Colonic mucosa (tissue), 4 donors: ENCODE results near the gene LRRC17. TPM values are rescaled to one million over a fixed set of nuclear protein-coding genes. Genes with fewer than 3 reads are reported as not detected.

Source experiments
- DNase-seq: peaks from one replicate; pipeline ENCODE4 v3.0.0-alpha.2; 2020
- H3K27ac ChIP-seq: fragments of 200-600 bp; one replicate; pipeline ENCODE4 v1.8.0; 2021
- H3K27me3 ChIP-seq: fragments of 200-600 bp; one replicate; pipeline ENCODE4 v1.8.0; 2021
- H3K36me3 ChIP-seq: fragments of 200-600 bp; one replicate; pipeline ENCODE4 v1.8.0; 2021
- H3K4me1 ChIP-seq: fragments of 200-600 bp; one replicate; pipeline ENCODE4 v1.8.0; 2021; ENCODE audit warnings: mild to moderate bottlenecking
- H3K4me3 ChIP-seq: fragments of 200-600 bp; one replicate; pipeline ENCODE4 v1.8.0; 2021
- H3K9ac ChIP-seq, 2 donors: one replicate each; pipeline ENCODE4 v1.7.0; 2013; ENCODE audit warnings: control low read depth in 2 of 2, low read depth in 2 of 2, low read length in 2 of 2
- H3K9me3 ChIP-seq: fragments of 200-600 bp; one replicate; pipeline ENCODE4 v1.8.0; 2021
- intact Hi-C: fragments of 100-400 bp; cut with DNase I; formaldehyde crosslinking; loops from one replicate; pipeline ENCODE4 v1.14.1; 2022
- total RNA-seq, 2 donors: library from RNA; stranded (reverse); fragmentation: NEBNext Ultra II Directional in 1 of 2; extraction: Animal tissue kit (Norgen Biotek cat#: 25700) in 1 of 2; gene quantifications; one replicate each; pipeline ENCODE4 v1.2.1, GENCODE V29; 2021
- TF ChIP-seq, protein P1 (sequence below): fragments of 200-600 bp; IDR thresholded peaks from one replicate; pipeline ENCODE4 v1.8.0; 2022; ENCODE audit warnings: antibody characterized with exemption, mild to moderate bottlenecking
- donor health status: healthy.
- donor health status: DM: no; HTN: no; CAD: no.
- donor health status: DM: no; HTN: no; CAD: no.

Gene LRRC17
- total RNA-seq, 2 donors from 2014 or later = 0.91 to 1.1 TPM

DNA sequence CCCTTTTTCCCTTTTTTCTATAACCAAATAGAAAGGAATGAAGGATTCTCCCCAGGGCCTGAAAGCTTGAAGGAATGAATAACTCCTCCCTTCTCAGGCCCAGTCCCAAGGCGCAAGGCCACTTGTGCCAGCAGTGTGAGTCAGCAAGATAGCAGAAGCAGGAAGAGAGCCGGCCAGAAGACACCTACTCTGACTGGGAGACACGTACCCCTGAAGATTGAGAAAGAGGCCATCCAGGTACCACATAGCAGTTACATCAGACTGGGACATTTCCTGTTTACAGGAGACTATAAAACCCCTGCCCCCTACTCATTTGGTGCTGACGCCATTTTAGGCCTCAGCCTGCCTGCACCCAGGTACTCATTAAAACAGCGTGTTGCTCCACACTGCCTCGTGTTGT lies 65.5 kb downstream of the LRRC17 start:
- no peaks in the 10 kb centered on the region for H3K27me3 ChIP-seq
- TF ChIP-seq, protein P1, sequence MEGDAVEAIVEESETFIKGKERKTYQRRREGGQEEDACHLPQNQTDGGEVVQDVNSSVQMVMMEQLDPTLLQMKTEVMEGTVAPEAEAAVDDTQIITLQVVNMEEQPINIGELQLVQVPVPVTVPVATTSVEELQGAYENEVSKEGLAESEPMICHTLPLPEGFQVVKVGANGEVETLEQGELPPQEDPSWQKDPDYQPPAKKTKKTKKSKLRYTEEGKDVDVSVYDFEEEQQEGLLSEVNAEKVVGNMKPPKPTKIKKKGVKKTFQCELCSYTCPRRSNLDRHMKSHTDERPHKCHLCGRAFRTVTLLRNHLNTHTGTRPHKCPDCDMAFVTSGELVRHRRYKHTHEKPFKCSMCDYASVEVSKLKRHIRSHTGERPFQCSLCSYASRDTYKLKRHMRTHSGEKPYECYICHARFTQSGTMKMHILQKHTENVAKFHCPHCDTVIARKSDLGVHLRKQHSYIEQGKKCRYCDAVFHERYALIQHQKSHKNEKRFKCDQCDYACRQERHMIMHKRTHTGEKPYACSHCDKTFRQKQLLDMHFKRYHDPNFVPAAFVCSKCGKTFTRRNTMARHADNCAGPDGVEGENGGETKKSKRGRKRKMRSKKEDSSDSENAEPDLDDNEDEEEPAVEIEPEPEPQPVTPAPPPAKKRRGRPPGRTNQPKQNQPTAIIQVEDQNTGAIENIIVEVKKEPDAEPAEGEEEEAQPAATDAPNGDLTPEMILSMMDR = no peak
- H3K27ac ChIP-seq = no peak overlapping the region
- intact Hi-C loops = no loop called here
- no peaks in the 10 kb centered on the region for H3K36me3 ChIP-seq
- DNase-seq = no peak
- no peak overlapping the region for H3K4me3 ChIP-seq
- no peaks in the 10 kb centered on the region for H3K4me1 ChIP-seq
- no peak overlapping the region for H3K9ac ChIP-seq
- H3K9me3 ChIP-seq = no peaks in the 10 kb centered on the region

DNA sequence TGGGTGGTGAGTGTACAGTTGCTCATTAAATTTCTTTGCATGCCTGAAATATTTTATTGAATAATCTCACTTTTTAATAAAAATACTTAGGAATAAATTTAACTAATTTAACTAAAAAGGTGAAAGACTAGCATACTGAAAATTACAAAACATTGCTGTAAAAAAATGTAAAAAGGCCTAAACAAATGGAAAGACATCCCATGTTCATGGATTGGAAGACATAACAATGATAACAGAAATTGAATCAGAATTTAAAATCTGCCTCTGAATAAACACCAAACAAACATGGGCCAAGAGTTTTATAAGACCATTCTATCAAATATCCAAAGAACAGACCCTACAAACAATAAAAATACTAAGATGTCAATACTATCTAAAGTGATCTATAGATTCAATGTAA lies 66.9 kb downstream of the LRRC17 start:
- Histone ChIP-seq H3K36me3 (no peaks in the 10 kb centered on the region), H3K27me3 (no peaks in the 10 kb centered on the region), H3K27ac (no peak overlapping the region), H3K9ac (no peak overlapping the region), H3K4me1 (no peaks in the 10 kb centered on the region), H3K9me3 (no peaks in the 10 kb centered on the region), H3K4me3 (no peak overlapping the region)
- no peak for DNase-seq
- intact Hi-C loops = no loop called here
- TF ChIP-seq, protein P1 = no peak

DNA sequence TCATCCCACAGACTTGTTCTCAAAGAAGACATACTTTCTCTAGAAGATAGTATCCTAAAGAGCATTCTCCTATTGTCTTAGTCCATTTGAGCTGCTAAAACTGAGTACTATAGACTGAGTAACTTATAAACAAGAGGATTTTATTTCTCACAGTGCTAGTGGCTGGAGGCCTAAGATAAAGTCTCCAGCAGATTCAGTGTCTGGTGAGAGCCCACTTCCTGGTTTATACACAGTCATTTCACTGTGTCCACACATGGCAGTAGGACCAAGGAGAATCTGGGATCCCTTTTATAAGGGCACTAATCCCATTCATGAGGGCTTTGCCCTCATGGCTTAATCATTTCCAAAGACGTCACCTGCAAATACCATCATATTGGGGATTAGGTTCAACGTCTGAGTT lies 68.7 kb downstream of the LRRC17 start:
- intact Hi-C loops = no loop called here
- H3K9ac ChIP-seq = no peak overlapping the region

DNA sequence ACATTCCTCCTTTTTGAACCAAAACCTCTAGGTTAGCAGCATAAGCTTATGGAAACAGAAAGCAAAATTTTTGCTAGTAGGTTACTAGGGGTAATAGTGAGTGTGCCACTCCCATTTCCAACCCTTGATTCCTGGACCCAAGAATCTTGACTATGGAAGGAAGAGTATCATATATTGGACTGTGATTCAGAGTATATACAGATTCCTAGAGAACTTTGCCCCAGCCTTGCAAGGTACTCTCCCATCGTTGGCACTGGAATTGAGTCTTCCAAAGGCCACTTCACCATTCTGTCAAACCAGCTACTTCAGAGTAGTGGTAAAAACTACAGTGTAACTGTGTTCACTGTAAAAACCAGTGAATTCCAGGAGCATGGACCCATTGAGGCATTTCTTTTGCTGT lies 69.4 kb downstream of the LRRC17 start:
- H3K9ac ChIP-seq = no peak overlapping the region
- no peaks in the 10 kb centered on the region for H3K36me3 ChIP-seq
- H3K4me3 ChIP-seq = no peak overlapping the region
- H3K27ac ChIP-seq = no peak overlapping the region
- DNase-seq = no peak
- no peaks in the 10 kb centered on the region for H3K9me3 ChIP-seq
- no peaks in the 10 kb centered on the region for H3K4me1 ChIP-seq
- intact Hi-C loops = no loop called here
- H3K27me3 ChIP-seq = no peaks in the 10 kb centered on the region
- TF ChIP-seq, protein P1 = no peak

More for the DNA sequence above, 68.7 kb downstream of the LRRC17 start:
- H3K9me3 ChIP-seq = no peaks in the 10 kb centered on the region
- TF ChIP-seq, protein P1 = no peak
- no peaks in the 10 kb centered on the region for H3K36me3 ChIP-seq
- no peaks in the 10 kb centered on the region for H3K27me3 ChIP-seq
- H3K4me1 ChIP-seq = no peaks in the 10 kb centered on the region
- no peak for DNase-seq
- no peak overlapping the region for H3K4me3 ChIP-seq
- no peak overlapping the region for H3K27ac ChIP-seq

DNA sequence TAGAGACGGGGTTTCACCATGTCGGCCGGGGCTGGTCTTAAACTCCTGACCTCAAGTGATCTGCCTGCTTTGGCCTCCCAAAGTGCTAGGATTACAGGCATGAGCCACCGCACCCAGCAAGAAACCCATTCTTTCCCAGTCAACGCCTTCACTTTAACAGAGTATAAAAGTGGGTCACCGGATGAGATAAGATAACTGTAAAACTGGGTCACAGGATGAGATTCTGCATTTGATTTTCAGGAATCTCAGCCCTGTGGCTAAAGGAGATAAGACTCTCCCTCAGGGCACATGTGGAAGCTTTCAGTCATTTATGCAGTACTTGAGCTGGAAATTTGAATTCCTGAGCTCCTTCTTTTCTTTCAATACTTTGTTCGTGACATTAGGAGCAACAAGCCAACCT lies 70.8 kb downstream of the LRRC17 start:
- H3K4me1 ChIP-seq = no peaks in the 10 kb centered on the region
- TF ChIP-seq, protein P1 = no peak
- no peak overlapping the region for H3K27ac ChIP-seq
- no peak overlapping the region for H3K4me3 ChIP-seq
- no peak overlapping the region for H3K9ac ChIP-seq
- H3K9me3 ChIP-seq = no peaks in the 10 kb centered on the region
- DNase-seq = no peak
- no peaks in the 10 kb centered on the region for H3K36me3 ChIP-seq
- intact Hi-C loops = no loop called here
- no peaks in the 10 kb centered on the region for H3K27me3 ChIP-seq
